Kidney capillary endothelial cell (primary cell): Measurements from ENCODE around the gene KIRREL1.

Source experiments
- DNase-seq: peaks from one replicate; pipeline ENCODE4 v3.0.0-alpha.2; 2018; ENCODE audit warnings: low spot score

The KIRREL1 gene

DNA sequence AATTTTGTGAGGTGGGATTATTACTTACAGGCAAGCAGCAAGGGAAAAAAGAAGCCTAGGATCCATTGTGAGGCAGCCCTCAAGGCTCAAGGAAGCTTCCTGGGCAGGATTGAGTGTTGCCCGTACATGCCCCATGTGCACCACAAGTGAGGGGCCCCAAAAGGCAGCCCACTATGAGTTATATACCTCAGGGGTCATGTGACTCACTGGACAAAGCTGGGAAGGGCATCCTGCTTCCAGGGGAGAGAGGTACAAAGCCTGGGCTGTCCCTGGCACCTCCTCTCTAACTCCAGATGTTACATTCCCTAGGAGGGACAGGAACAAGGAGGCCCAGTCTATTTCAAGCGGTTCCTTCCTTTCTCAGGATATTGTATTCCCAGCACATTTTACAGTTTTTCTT lies 153.3 kb downstream of the KIRREL1 start:
- no peak for DNase-seq

DNA sequence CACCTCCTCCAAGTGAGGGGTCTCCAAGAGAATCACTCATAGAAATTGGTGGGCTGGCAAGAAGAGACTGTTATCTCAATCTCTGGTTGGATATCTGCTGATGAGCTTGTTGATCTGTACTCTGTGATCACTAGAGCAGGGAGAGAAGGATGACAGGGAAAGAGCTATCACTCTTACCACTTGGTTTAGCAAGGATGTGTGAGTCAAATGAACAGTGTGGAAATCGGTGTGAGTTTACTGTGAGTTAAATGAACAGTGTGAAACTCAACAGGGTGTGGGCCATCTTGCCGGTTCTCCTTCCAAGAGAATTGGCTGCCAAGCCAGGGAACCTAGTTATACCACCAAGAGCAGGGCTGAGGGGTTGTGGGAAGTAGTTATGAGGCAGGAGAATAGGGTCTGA lies 154.0 kb downstream of the KIRREL1 start:
- no peak for DNase-seq

- DNase-seq = no peak
Observed at GRCh38 chr1:158147869-158148268, 154.4 kb downstream of the KIRREL1 start.

DNA sequence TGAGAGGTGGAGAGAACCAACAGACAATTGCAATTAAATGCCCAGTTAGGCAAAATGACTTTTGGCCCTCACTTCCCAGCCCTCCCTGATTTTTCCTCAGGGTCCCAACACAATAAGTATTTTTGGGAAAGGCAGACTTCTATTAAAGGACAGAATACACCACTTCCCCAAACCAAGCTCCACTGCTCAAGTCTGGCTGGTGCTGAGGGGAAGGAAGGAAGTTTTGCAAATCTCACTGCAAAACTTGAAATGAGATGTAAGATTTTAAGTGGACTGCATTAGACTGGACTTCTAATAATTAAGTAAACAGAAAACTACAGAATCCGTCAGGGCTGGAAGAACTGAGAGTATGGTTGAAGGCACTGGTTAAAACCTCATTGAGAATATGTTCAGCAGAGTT lies 155.0 kb downstream of the KIRREL1 start:
- DNase-seq = no peak

GRCh38 chr1:158149175-158149574 lies 155.7 kb downstream of the KIRREL1 start:
- no peak for DNase-seq
